Myometrial cell (primary cell): ENCODE results near the gene VSIG10. TPM values are rescaled to one million over a fixed set of nuclear protein-coding genes. Genes with fewer than 3 reads are reported as not detected.

Source experiments
- total RNA-seq: library from RNA; depleted of rRNA; stranded (reverse); fragments of >200 nt; gene quantifications from 2 replicates; pipeline ENCODE4 v1.2.3, GENCODE V29; 2015

The VSIG10 gene, protein sequence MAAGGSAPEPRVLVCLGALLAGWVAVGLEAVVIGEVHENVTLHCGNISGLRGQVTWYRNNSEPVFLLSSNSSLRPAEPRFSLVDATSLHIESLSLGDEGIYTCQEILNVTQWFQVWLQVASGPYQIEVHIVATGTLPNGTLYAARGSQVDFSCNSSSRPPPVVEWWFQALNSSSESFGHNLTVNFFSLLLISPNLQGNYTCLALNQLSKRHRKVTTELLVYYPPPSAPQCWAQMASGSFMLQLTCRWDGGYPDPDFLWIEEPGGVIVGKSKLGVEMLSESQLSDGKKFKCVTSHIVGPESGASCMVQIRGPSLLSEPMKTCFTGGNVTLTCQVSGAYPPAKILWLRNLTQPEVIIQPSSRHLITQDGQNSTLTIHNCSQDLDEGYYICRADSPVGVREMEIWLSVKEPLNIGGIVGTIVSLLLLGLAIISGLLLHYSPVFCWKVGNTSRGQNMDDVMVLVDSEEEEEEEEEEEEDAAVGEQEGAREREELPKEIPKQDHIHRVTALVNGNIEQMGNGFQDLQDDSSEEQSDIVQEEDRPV
- total RNA-seq = 8.6 and 12.4 TPM in 2 replicates

DNA sequence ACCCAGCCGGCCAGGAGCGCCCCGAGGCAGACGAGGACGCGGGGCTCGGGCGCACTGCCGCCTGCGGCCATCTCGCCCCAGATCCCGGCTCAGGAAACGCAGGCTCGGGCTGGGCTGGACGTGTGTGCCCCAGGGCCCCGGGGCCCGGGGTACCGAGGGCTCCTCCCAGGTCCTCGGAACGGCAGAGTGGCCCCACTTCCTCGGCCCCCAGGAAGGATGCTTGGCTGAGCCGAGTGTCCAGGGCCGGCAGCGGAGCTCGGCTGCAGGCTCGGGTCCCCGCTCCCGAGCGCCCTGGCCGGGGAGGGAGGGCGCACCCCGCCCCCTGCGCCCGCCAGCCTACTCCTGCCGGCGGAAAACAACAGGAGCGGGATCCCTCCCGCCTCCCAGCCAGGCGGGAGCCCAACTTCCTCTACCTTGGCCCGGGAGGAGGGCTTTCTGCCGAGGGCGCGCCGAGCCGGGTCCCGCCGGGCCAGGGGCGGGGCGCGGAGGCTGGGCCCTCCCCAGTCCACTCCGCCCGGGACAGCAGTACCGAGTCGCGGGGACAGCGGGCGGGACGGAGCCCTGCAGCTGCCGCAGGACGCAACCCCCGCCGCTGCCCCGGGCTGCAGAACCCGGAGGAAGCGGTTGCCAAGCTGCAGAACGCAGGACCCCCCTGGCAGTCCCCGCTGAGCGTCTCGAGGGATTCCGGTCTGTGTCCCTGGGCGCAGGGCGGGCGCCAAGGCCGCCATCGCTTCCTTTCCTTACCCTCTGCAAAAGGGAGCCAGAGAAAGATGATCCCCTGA lies at the start of gene VSIG10:
VSIG10 (minus strand) TSS at position 411 of the 782 bp plus-strand sequence; CDS start at position 71, 340 bp downstream.

GRCh38 chr12:118135788-118136558 lies 32.2 kb upstream of the VSIG10 start, which contains the start of gene PEBP1:
Gene PEBP1, plus strand, starts transcription at chr12:118136124. Its CDS starts 86 bp downstream, at chr12:118136210.

DNA sequence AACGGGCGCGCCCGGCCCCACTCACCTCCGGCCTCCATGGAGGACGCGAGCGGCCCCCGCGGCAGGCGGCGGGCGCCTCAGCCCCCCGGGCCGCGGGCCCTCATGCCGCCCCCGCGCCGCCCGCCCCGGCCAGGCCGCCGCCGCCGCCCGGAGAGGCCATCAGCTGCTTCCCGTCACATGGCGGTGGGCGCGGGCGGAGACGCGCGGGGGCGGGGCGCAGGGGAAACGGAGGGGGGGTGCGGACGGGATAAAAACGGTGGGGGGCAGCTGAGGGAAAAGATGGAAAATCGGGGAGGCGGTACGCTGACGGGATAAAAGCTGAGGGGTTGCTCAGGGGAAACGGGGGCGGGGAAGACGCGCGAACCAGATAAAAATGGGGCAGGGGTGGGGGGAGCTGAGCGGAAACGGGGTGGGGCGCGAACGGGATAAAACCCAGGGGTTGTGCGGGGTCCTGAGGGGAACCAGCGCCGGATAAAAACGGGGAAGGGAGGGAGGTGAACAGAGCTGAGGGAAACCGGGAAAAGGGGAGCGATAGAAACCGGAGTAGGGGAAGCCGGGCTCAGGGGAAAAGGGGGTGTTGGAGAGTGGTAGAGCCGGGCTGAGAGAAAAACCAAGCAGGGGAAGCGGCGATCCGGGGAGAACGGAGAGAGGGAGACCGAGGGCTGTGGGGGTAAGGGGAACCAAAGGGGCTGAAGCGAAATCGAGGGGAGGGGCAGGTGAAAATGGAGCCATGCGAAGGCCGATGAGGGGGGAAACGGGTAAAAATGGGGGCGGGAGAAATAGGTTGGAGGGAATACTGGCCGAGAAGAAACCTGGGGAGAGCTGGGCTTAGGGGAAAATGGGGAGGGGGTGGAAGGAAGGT lies 42.6 kb downstream of the VSIG10 start, which contains the start of gene WSB2:
WSB2 (minus strand) TSS at position 169 of the 862 bp plus-strand sequence; CDS start at position 38, 131 bp downstream.

GRCh38 chr12:118016424-118017264 lies 87.2 kb downstream of the VSIG10 start, which contains the start of gene RFC5:
Gene RFC5, plus strand, starts transcription at chr12:118016703. Its CDS starts 125 bp downstream, at chr12:118016828.

Other genes starting within 250 kb of the VSIG10 start
- gene KSR2, start 135.0 kb downstream of the VSIG10 start, total RNA-seq = not detected in 2 replicates
- 25.7 and 33.3 TPM in 2 replicates for gene RFC5, start 87.3 kb downstream of the VSIG10 start, total RNA-seq
- 113 and 115 TPM in 2 replicates for gene WSB2, start 42.8 kb downstream of the VSIG10 start, total RNA-seq
- gene PEBP1, start 32.1 kb upstream of the VSIG10 start, total RNA-seq = 251 and 292 TPM in 2 replicates